NCI-H748 (cell line): ENCODE data around the gene TNFRSF8.
"Not testable (repeated sequence)": the region's sequence is repeated elsewhere in the genome, so short reads cannot be mapped to it uniquely, and the experiment has no call there.

Source experiments
- DNase-seq: peaks from one replicate; lab custom pipeline; 2025; ENCODE audit not compliant: unreplicated experiment; lab: John Stamatoyannopoulos, UW

The TNFRSF8 gene

GRCh38 chr1:12083766-12084165 lies 20.7 kb downstream of the TNFRSF8 start:
- DNase-seq: no peak

GRCh38 chr1:12085643-12086260 lies 22.6 kb downstream of the TNFRSF8 start:
- DNase-seq: no peak

- DNase-seq: no peak
Measured at GRCh38 chr1:12087797-12088314, 24.8 kb downstream of the TNFRSF8 start.

- DNase-seq: no peak
Measured at GRCh38 chr1:12088607-12089006, 25.5 kb downstream of the TNFRSF8 start.

- no peak for DNase-seq
Measured at GRCh38 chr1:12090326-12090725, 27.2 kb downstream of the TNFRSF8 start.

GRCh38 chr1:12091191-12091590 lies 28.1 kb downstream of the TNFRSF8 start:
- no peak for DNase-seq

GRCh38 chr1:12094180-12094579 lies 31.1 kb downstream of the TNFRSF8 start:
- DNase-seq: no peak

GRCh38 chr1:12095452-12096263 lies 32.6 kb downstream of the TNFRSF8 start:
- no peak for DNase-seq

GRCh38 chr1:12096615-12097014 lies 33.5 kb downstream of the TNFRSF8 start:
- DNase-seq: no peak

- DNase-seq: no peak
Measured at GRCh38 chr1:12097321-12097720, 34.2 kb downstream of the TNFRSF8 start.

GRCh38 chr1:12098786-12099185 lies 35.7 kb downstream of the TNFRSF8 start:
- no peak for DNase-seq

- DNase-seq: no peak
Measured at GRCh38 chr1:12099610-12100009, 36.5 kb downstream of the TNFRSF8 start.

- DNase-seq: no peak
Measured at GRCh38 chr1:12100071-12100470, 37.0 kb downstream of the TNFRSF8 start.

GRCh38 chr1:12101120-12101519 lies 38.0 kb downstream of the TNFRSF8 start:
- not testable (repeated sequence) for DNase-seq

GRCh38 chr1:12102066-12102465 lies 39.0 kb downstream of the TNFRSF8 start:
- no peak for DNase-seq

- no peak for DNase-seq
Measured at GRCh38 chr1:12104417-12104816, 41.3 kb downstream of the TNFRSF8 start.

- DNase-seq: no peak
Measured at GRCh38 chr1:12106153-12106552, 43.0 kb downstream of the TNFRSF8 start.

GRCh38 chr1:12106861-12107260 lies 43.8 kb downstream of the TNFRSF8 start:
- DNase-seq: peak; percentile 34

GRCh38 chr1:12107718-12108117 lies 44.6 kb downstream of the TNFRSF8 start:
- no peak for DNase-seq

GRCh38 chr1:12109901-12110300 lies 46.8 kb downstream of the TNFRSF8 start:
- DNase-seq: no peak

- DNase-seq: no peak
Measured at GRCh38 chr1:12111741-12112140, 48.6 kb downstream of the TNFRSF8 start.

- DNase-seq: no peak
Measured at GRCh38 chr1:12112711-12113161, 49.6 kb downstream of the TNFRSF8 start.
